NCI-H345 (cell line): Measurements from ENCODE around the gene CELA1.
"Not testable (repeated sequence)": the region's sequence is repeated elsewhere in the genome, so short reads cannot be mapped to it uniquely, and the experiment has no call there.

Experiments used
- DNase-seq: peaks from one replicate; lab custom pipeline; 2025; lab: John Stamatoyannopoulos, UW

Gene CELA1

DNA sequence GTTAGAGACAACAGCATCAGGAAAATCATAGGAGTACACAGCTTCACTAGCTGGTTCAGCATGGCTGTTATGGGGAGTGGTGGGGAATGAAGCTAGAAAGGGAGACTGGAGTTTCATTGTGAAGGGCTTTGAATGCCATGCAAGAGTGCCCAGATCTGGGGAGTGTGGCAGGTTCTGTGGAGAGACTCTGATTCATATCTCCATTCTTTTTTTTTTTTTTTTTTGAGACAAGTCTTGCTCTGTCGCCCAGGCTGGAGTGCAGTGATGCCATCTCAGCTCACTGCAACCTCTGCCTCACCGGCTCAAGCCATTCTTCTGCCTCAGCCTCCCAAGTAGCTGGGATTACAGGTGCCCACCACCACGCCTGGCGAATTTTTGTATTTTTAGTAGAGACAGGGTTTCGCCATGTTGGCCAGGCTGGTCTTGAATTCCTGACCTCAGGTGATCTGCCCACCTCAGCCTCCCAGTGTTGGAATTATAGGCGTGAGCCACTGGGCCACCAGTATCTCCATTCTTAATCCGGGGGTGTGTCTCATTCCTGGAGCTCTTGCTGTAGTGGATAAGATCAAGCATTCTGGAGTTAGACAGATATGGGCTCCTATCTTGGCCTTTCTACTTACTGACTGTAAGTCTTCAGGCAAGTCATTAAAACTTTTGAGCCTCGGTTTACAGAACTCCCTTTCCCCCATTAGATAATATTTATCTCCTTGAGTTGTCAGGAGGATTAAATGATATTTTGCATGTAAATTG lies 28.2 kb downstream of the CELA1 start:
- DNase-seq = not testable (repeated sequence)

DNA sequence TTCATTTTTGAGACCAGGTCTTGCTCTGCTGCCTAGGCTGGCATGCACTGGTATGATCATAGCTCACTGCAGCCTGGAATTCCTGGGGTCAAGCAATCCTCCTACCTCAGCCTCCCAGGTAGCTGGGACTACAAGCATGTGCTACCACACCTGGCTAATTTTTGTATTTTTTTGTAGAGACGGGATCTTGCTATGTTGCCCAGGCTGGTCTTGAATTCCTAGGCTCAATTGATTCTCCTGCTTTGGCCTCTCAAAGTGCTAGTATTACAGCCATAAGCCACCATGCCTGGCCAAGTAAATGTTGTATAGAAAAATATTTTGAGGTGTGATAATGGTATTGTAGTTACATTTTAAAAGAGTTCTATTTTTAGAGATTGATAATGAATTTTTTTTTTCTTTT lies 35.1 kb downstream of the CELA1 start:
- DNase-seq = no peak

DNA sequence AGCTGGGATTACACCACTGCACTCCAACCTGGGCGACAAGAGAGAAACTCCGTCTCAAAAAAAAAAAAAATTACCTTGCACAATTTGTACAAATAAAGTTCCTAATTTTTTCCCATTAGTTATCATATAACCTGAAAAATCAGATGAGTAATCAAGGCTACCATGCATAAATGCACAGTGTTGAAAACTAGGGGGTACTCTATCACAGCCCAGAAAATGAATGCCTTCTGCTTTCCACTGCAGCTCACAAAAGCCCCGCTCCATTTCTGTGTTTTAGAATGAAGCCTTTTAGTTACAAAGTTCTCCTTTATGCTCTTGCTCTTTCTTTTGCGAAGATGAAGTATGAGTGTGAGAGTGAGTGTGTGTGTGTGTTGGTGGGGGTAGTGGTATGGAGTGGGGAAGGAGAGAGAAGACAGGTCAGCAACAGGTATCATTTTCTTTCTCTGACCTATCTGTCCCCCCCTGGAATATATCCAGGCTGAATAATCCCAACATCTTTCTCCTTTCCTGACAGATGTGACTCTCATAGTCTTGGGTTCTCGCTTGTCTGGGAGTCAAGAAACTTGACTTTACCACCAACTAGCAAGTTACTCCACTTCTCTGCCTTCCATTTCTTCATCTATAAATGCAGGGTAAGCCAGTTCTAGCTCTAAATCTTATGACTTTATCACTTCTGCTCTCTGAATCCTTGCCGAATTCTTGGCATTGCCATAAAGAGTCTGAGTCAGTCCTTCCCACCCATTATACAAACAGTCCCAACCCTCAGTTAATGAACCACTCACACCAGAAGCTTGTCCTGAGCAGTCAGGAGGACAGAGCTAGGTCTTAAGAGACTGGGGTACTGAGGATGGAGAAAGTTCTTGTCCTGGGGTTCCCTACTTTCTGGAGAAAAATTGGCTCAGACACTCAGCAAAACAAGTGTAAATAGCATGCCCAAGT lies 38.6 kb downstream of the CELA1 start:
- DNase-seq = no peak

DNA sequence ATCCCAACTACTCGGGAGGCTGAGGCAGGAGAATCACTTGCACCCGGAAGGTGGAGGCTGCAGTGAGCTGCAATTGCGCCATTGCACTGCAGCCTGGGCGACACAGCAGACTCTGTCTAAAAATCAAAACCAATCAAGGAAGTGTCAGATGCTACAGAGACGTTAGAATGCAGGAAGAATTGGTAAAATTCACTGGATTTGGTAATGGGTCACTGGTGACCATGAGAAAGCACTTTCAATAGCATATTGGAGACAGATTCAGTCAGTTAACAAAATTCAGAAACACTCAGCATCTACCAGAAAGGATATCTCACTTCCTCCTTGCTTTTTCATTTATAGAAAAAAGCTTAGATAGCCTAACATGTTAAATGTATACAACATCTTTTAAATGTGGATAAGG lies 40.0 kb downstream of the CELA1 start:
- no peak for DNase-seq

DNA sequence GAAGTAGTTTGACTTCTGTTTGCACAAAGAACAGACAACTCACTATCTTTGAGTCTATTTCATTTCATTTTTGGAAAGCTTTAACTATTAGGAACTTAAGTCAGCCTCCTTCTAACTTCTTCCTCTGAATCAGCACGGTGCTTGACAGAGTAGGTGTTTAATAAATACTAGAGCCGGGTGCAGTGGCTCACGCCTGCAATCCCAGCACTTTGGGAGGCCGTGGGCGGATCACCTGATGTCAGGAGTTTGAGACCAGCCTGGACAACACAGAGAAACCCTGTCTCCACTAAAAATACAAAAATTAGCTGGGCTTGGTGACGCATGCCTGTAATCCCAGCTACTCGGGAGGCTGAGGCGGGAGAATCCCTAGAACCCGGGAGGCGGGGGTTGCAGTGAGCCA lies 45.7 kb downstream of the CELA1 start:
- DNase-seq = not testable (repeated sequence)

DNA sequence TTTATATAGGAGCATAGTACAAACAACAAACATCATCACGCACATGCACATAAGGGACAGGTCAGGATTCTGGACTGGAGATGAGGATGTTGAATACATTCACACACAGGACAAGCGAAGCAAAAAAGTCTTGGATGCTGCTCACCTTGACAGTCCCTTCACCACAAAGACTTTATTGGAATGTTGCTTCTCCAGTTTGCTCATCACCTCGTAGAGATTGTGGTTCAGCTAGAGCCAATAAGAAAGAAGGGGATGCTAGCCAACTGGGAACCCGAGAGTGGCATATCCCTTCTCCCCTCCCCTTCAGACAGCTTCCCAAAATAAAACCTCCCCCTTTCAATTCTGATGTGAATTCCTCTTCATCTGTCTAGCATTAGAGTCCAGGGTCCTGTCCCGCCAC lies 50.8 kb downstream of the CELA1 start:
- DNase-seq = no peak

DNA sequence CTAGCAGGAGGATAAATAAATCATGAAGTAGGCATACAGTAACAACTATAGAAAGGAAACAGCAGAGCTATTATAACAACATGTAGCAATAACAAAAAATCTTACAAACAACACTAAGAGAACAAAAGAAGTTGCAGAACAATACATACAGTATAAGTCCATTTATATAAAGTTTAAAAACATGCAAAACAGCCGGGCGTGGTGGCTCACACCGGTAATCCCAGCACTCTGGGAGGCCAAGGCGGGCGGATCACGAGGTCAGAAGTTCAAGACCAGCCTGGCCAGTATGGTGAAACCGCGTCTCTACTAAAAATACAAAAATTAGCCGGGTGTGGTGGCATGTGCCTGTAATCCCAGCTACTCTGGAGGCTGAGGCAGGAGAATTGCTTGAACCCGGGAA lies 52.4 kb downstream of the CELA1 start:
- not testable (repeated sequence) for DNase-seq

DNA sequence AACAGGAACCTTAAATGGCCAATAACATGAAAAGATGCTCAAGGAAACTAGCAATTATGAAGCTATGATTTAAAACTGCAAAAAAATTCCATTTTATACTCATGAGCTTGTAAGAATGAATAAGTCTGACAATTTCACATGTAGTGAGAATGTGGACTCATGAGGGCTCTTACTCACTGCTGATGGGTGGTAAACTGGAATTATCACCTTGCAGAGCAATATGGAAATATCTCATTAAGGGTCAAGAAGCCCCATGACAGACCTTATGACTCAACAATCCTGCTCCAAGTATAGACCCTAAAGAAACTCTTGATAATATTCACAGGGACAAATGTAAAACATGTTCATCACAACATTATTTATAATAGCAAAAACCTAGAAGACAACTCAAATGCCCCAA lies 52.8 kb downstream of the CELA1 start:
- DNase-seq = no peak

DNA sequence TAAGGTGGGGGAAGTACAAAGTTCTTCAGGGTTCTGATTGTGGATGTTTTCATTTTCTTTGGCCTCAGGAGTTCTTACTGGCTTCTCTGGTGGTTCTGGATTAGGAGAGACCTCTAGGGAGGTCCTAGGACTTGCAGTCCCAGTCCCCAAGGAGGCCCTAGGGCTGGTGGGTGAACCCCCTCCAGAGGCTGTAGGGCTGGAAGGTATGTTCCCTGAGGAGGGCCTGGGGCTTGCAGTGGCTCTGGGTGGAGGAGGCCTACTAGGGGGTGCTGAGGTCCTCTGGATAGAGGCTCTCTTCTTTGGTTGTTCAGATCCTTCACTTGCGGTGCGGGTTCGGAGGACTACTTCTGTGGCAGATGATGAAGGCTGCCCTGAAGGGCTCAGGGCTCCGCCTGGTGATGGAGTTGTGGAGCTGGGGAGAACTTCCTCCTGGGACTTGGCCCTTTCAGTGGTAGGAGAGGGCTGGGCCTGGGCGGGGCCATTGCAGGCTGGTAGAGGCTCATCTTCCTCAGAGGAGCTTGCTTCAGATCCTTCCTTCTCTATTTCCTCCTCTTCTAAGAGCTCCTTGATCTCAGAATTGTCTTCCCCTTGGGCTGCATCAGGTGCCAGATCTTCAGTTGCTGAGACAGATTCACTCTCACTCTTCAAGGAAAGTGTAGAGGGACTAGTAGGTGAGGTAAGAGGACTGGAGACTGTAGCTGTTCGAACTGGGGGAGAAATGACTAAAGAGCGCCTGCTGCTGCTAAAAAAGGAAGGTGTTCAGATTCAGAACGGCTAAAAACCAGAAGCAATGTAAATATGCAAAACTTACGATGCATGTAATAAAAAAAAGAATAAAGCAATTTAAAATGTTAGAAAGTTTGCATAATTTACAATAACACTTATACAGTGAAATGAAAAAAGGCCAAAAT lies 54.6 kb downstream of the CELA1 start:
- DNase-seq = not testable (repeated sequence)

DNA sequence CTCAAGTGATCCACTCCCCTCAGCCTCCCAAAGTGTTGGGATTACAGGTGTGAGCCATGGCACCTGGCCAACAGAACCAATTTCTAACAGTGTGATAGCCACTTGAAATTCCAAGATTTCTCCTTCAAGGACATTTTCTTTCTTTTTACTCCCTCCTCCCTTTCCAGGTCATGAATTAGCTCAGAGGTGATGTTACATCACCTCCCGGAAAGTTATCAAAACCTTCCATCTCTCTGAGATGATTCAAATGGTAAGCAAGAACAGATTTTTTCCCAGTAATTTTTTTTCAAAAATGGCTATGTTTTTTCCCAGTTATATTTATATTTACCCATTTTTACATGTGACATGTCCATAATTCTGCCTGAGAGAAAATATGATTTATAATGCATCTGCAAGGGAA lies 60.6 kb downstream of the CELA1 start:
- no peak for DNase-seq

DNA sequence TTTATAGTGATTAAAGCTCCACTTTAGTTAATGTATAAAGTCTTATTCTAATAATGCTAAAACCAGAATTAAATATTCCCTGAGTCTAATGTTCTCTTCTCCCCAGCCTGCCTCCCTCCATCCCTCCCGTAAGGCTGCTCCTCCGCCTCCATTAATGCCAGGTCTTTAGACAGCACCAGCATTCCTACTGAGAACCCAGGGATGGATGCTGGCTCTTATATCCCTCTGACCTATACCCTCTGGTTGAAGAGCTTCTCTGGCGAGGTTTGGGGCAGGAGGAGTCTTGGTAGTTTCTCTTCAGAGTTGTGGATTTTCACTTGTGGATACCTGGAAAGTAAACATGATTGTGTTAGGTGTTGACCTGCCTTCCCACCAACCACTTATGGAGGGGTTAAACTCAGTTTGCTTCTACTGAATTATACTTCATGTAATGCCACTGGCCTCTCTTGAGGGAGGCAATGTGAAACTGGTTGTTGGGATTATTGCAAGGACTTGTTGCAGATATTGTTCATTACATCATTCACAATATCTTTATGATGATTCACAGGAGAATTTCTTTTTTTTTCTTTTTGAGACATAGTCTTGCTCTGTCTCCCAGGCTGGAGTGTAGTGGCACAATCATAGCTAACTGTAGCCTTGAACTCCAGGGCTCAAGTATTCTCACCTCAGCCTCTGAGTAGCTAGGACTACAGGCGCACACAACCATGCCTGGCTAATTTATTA lies 65.1 kb downstream of the CELA1 start:
- no peak for DNase-seq
